H1 (cell line): ENCODE measurements around the gene EFCAB6. TPM values are rescaled to one million over a fixed set of nuclear protein-coding genes. Genes with fewer than 3 reads are reported as not detected.

Experiments
- CTCF ChIA-PET: fragments of 300-600 bp; sonication (Branson Sonifier 250); formaldehyde crosslinking; loops from one replicate; lab custom pipeline; 2021; ENCODE audit not compliant: partially characterized antibody; lab: Charles Lee
- POLR2A ChIA-PET: fragments of 300-600 bp; sonication (Branson Sonifier 250); formaldehyde crosslinking; loops from one replicate; lab custom pipeline; 2021; ENCODE audit warnings: inconsistent platforms; ENCODE audit not compliant: partially characterized antibody; lab: Charles Lee
- DNase-seq, 2 experiments: peaks; one replicate each; pipeline versions ENCODE4 v3.0.0 to v3.0.0-alpha.2; 2010 to 2022; ENCODE audit warnings: low spot score in 2 of 2, low read depth in 1 of 2, mixed read lengths in 1 of 2
- FAIRE-seq: peaks from 2 replicates; lab custom pipeline; 2011; peaks lifted over from hg19 to GRCh38; lab: Jason Lieb, UNC
- H2AFZ ChIP-seq: 2 replicates; pipeline ENCODE4 v1.8.1; 2012; ENCODE audit warnings: low read length, inconsistent platforms
- H2AK5ac ChIP-seq: 2 replicates; pipeline ENCODE4 v1.6.1; 2013; ENCODE audit warnings: low read depth, low read length
- H2BK120ac ChIP-seq: replicated peaks from 2 replicates; pipeline ENCODE3; 2013; ENCODE audit warnings: low read depth, low read length, inconsistent platforms
- H2BK12ac ChIP-seq: 2 replicates; pipeline ENCODE4 v1.6.1; 2013; ENCODE audit warnings: low read depth, low read length
- H2BK15ac ChIP-seq: 2 replicates; pipeline ENCODE4 v1.6.1; 2013; ENCODE audit warnings: low read length
- H2BK20ac ChIP-seq: 2 replicates; pipeline ENCODE4 v1.6.1; 2013; ENCODE audit warnings: low read length
- H2BK5ac ChIP-seq: 2 replicates; pipeline ENCODE4 v1.6.1; 2013; ENCODE audit warnings: low read depth, low read length
- H3K14ac ChIP-seq: 2 replicates; pipeline ENCODE4 v1.6.1; 2013; ENCODE audit warnings: inconsistent platforms; ENCODE audit not compliant: insufficient read length
- H3K18ac ChIP-seq: 2 replicates; pipeline ENCODE4 v1.6.1; 2013; ENCODE audit warnings: low read length; ENCODE audit errors: extremely low read depth
- H3K23ac ChIP-seq: 2 replicates; pipeline ENCODE4 v1.6.1; 2013; ENCODE audit warnings: inconsistent platforms; ENCODE audit not compliant: insufficient read length
- H3K23me2 ChIP-seq: 2 replicates; pipeline ENCODE4 v1.6.1; 2013; ENCODE audit warnings: low read depth, low read length
- H3K27ac ChIP-seq: 2 replicates; pipeline ENCODE4 v1.6.1; 2011; ENCODE audit warnings: low read depth, low read length, inconsistent platforms
- H3K27me3 ChIP-seq, 4 experiments: replicated peaks in 1 of 4; 1 replicate in 1 of 4; 2 replicates in 3 of 4; pipeline versions ENCODE4 v1.6.1 to v1.8.1; 2011 to 2013; ENCODE audit warnings: low read length in 3 of 4, mild to moderate bottlenecking in 3 of 4, inconsistent platforms in 2 of 4, mixed read lengths in 2 of 4, moderate library complexity in 1 of 4; ENCODE audit not compliant: control insufficient read depth in 3 of 4, insufficient read depth in 3 of 4; ENCODE audit errors: extremely low read depth in 1 of 4
- H3K36me3 ChIP-seq, 4 experiments: 2 replicates each; pipeline versions ENCODE4 v1.6.1 to v1.8.1; 2011 to 2013; ENCODE audit warnings: mild to moderate bottlenecking in 4 of 4, low read length in 3 of 4, moderate library complexity in 2 of 4, control low read depth in 1 of 4, inconsistent platforms in 1 of 4; ENCODE audit not compliant: insufficient read depth in 4 of 4, control insufficient read depth in 2 of 4
- H3K4ac ChIP-seq: replicated peaks from 2 replicates; pipeline ENCODE3; 2013; ENCODE audit warnings: low read length, low read depth, mixed read lengths, inconsistent platforms; ENCODE audit not compliant: insufficient read length
- H3K4me1 ChIP-seq, 4 experiments: replicated peaks in 1 of 4; 1 replicate in 1 of 4; 2 replicates in 3 of 4; pipeline versions ENCODE4 v1.6.1 to v1.8.1; 2011 to 2013; ENCODE audit warnings: low read length in 3 of 4, inconsistent platforms in 2 of 4, mixed read lengths in 1 of 4; ENCODE audit not compliant: insufficient read depth in 4 of 4, control insufficient read depth in 3 of 4
- H3K4me2 ChIP-seq, 2 experiments: 2 replicates each; pipeline versions ENCODE4 v1.6.1 to v1.8.1; 2011 to 2013; ENCODE audit warnings: low read depth in 2 of 2, low read length in 2 of 2, control low read depth in 1 of 2, inconsistent platforms in 1 of 2, mild to moderate bottlenecking in 1 of 2; ENCODE audit not compliant: insufficient read depth in 1 of 2
- H3K4me3 ChIP-seq, 4 experiments: fragments of 200-600, 300-600 bp in 1 of 4; sonication (generic), shearing (Covaris generic), sonication (Bioruptor Twin) in 1 of 4; 2 replicates each; pipeline versions ENCODE4 v1.5.1 to v1.8.1; 2011 to 2016; ENCODE audit warnings: low read length in 4 of 4, low read depth in 3 of 4, control low read depth in 2 of 4, inconsistent platforms in 2 of 4, mild to moderate bottlenecking in 2 of 4, mixed read lengths in 1 of 4, moderate library complexity in 1 of 4; ENCODE audit not compliant: insufficient read depth in 2 of 4; ENCODE audit errors: extremely low read depth in 1 of 4
- H3K56ac ChIP-seq: replicated peaks from 2 replicates; pipeline ENCODE3; 2013; ENCODE audit warnings: low read depth, mild to moderate bottlenecking, mixed read lengths, low read length, inconsistent platforms; ENCODE audit not compliant: insufficient read length
- H3K79me1 ChIP-seq: 2 replicates; pipeline ENCODE4 v1.6.1; 2013; ENCODE audit warnings: low read depth, low read length, control low read depth
- H3K79me2 ChIP-seq, 2 experiments: 2 replicates each; pipeline versions ENCODE4 v1.6.1 to v1.8.1; 2012 to 2013; ENCODE audit warnings: low read length in 2 of 2, mild to moderate bottlenecking in 2 of 2, inconsistent platforms in 1 of 2; ENCODE audit not compliant: insufficient read depth in 2 of 2, control insufficient read depth in 1 of 2
- H3K9ac ChIP-seq, 4 experiments: replicated peaks in 1 of 4; 1 replicate in 1 of 4; 2 replicates in 3 of 4; pipeline versions ENCODE4 v1.6.1 to v1.8.1; 2011 to 2013; ENCODE audit warnings: low read depth in 3 of 4, low read length in 3 of 4, control low read depth in 2 of 4, mild to moderate bottlenecking in 2 of 4, moderate library complexity in 2 of 4, inconsistent platforms in 1 of 4; ENCODE audit errors: extremely low read depth in 1 of 4
- H3K9me3 ChIP-seq, 2 experiments: 2 replicates each; pipeline versions ENCODE4 v1.6.1 to v1.8.1; 2012 to 2013; ENCODE audit warnings: mild to moderate bottlenecking in 2 of 2, moderate library complexity in 2 of 2, control low read depth in 1 of 2, inconsistent platforms in 1 of 2, low read depth in 1 of 2, low read length in 1 of 2, mixed read lengths in 1 of 2; ENCODE audit not compliant: insufficient read depth in 2 of 2
- H4K20me1 ChIP-seq, 2 experiments: replicated peaks in 1 of 2; 2 replicates each; pipeline versions ENCODE3 to v1.8.1; 2011 to 2013; ENCODE audit warnings: inconsistent platforms in 2 of 2, low read length in 2 of 2, mild to moderate bottlenecking in 1 of 2; ENCODE audit not compliant: insufficient read depth in 2 of 2, control insufficient read depth in 1 of 2
- H4K5ac ChIP-seq: 2 replicates; pipeline ENCODE4 v1.6.1; 2013; ENCODE audit warnings: low read length, low read depth, mixed read lengths, inconsistent platforms; ENCODE audit not compliant: insufficient read length
- H4K8ac ChIP-seq: 2 replicates; pipeline ENCODE4 v1.8.0; 2013; ENCODE audit warnings: mild to moderate bottlenecking, moderate library complexity, low read length, inconsistent platforms; ENCODE audit not compliant: insufficient read depth; ENCODE audit errors: extremely low read depth
- H4K91ac ChIP-seq: replicated peaks from 2 replicates; pipeline ENCODE3; 2013; ENCODE audit warnings: low read length, mixed read lengths, inconsistent platforms; ENCODE audit not compliant: insufficient read length
- BCL11A ChIP-seq, 2 experiments: IDR thresholded peaks; one replicate each; pipeline ENCODE4 v1.6.1; 2011; ENCODE audit warnings: low read depth in 2 of 2, low read length in 2 of 2, mild to moderate bottlenecking in 2 of 2
- CBX8 ChIP-seq: fragments of 300-800, 300-1000 bp; sonication (generic); IDR thresholded peaks from 2 replicates; pipeline ENCODE4 v1.7.1; 2016; ENCODE audit warnings: low read depth, low read length, borderline replicate concordance
- CREB1 ChIP-seq: IDR thresholded peaks from 2 replicates; pipeline ENCODE4 v1.6.1; 2012; ENCODE audit warnings: inconsistent platforms
- JUND ChIP-seq: IDR thresholded peaks from 2 replicates; pipeline ENCODE4 v1.6.1; 2011; ENCODE audit warnings: mild to moderate bottlenecking, improper control_type of control experiment, low read length
- KDM1A ChIP-seq: fragments of 200-600, 300-600 bp; sonication (generic); IDR thresholded peaks from 2 replicates; pipeline ENCODE4 v1.7.1; 2016; ENCODE audit warnings: mild to moderate bottlenecking, low read length, borderline replicate concordance
- KDM4A ChIP-seq: IDR thresholded peaks from one replicate; pipeline ENCODE4 v1.7.1; 2012; ENCODE audit warnings: low read depth, mild to moderate bottlenecking, moderate library complexity, low read length, inconsistent platforms; ENCODE audit not compliant: severe bottlenecking
- RAD21 ChIP-seq, 2 experiments: IDR thresholded peaks in 1 of 2; conservative IDR thresholded peaks in 1 of 2; 2 replicates each; pipeline ENCODE4 v1.6.1; 2011; ENCODE audit warnings: low read depth in 2 of 2, low read length in 2 of 2, improper control_type of control experiment in 1 of 2, inconsistent platforms in 1 of 2, mild to moderate bottlenecking in 1 of 2, moderate library complexity in 1 of 2
- RFX5 ChIP-seq: IDR thresholded peaks from 2 replicates; pipeline ENCODE4 v1.6.1; 2011; ENCODE audit warnings: low read depth, low read length, improper control_type of control experiment, borderline replicate concordance
- WGBS, 2 experiments: shearing (Covaris generic) in 1 of 2; methylation state at CpG; one replicate each; pipeline versions ENCODE4 v1.1.6 to v1.1.7; 2013 to 2015; ENCODE audit warnings: low lambda C conversion rate in 2 of 2, mixed read lengths in 2 of 2, inconsistent platforms in 1 of 2, low coverage in 1 of 2, missing lambda C conversion rate in 1 of 2; ENCODE audit not compliant: insufficient replicate concordance in 2 of 2, insufficient coverage in 1 of 2, insufficient read length in 1 of 2; ENCODE audit errors: extremely low coverage in 1 of 2, missing lambda C conversion rate in 1 of 2; 5-methylcytosine and 5-hydroxymethylcytosine counted together
- polyA plus RNA-seq, 7 experiments: library from polyadenylated mRNA; depleted of rRNA in 3 of 7; stranded (reverse) in 5 of 7; unstranded in 2 of 7; fragments of >200 nt in 5 of 7; fragments of 200-250 nt in 2 of 7; gene quantifications; 1 replicate in 5 of 7; 2 replicates in 1 of 7; 4 replicates in 1 of 7; pipeline versions ENCODE4 v1.2.1 to v1.2.3, GENCODE V29; 2011 to 2013; ENCODE audit warnings: missing spikeins in 2 of 7, mixed read lengths in 2 of 7
- total RNA-seq: library from RNA; stranded (reverse); fragmentation: NEBNext Ultra II Directional; extraction: Animal tissue kit (Norgen Biotek cat#: 25700); gene quantifications from 2 replicates; pipeline ENCODE4 v1.2.1, GENCODE V29; 2021
- TF ChIP-seq, protein P1 (sequence below), 3 experiments: IDR thresholded peaks; 1 replicate in 2 of 3; 2 replicates in 1 of 3; pipeline versions ENCODE4 v1.5.1 to v1.6.1; 2011; ENCODE audit warnings: low read length in 3 of 3, mild to moderate bottlenecking in 3 of 3, inconsistent platforms in 2 of 3, low read depth in 1 of 3, moderate library complexity in 1 of 3; ENCODE audit not compliant: insufficient read depth in 1 of 3; ENCODE audit errors: control extremely low read depth in 1 of 3

EFCAB6 gene
- total and polyA plus RNA-seq, 2 of the 8 experiments (the other 6 are each of a cell fraction or from before 2014, with no cell fraction given): 0.32 to 1.7 TPM

DNA sequence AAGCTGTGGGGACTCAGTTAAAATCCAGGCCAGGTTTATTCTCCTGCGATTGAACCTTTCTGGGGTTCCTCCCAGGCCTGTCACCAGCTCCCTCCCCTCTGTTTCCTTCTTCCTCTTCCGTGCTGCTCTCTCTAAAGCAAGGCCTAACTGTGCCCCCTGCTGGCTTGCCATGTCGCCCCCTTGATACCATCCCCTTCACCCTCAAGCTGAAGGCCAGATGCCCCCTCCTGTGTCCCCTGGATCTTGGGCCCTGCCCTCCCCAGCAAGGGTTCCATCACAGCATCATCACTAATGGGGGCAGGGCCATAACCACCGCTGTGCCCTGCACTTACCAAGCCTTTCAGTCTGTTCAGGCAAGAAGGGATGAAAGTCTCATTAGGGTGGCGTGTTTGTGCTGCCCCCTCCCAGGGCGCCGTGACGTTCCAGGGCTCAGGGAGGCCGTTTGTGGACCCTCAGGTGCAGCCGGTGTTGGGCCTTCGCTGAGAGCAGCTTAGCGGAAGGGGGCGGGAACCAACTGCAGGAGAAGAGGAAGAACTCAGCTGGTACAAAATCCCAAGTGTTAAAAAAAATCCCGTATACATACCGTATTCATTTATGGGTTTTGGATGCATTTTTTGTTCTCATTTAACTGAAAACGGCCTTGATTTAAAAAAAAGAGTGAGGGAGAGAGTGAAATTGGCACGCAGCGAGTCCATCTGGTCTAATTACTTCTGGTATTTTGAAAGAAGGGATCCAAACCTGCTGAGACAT lies 330.4 kb downstream of the EFCAB6 start:
- Histone ChIP-seq H3K79me1 (no peaks in the 10 kb centered on the region), H3K23me2 (peaks cover 4% of the 10 kb centered on the region; the same call in 1 of the 2 replicates), H3K27me3 (no peaks in the 10 kb centered on the region), H3K79me2 (no peaks in the 10 kb centered on the region), H3K27ac (no peak overlapping the region), H2BK5ac (no peak overlapping the region), H2BK20ac (no peak overlapping the region), H3K23ac (no peak overlapping the region), H3K36me3 (no peaks in the 10 kb centered on the region), H3K56ac (no peak overlapping the region), H4K5ac (no peak overlapping the region), H3K18ac (no peak overlapping the region), H2AFZ (no peak overlapping the region; the same call in 1 of the 2 replicates), H2BK15ac (no peak overlapping the region), H3K4me1 (peaks cover 0 to 5% (median 1%) of the 10 kb centered on the region in 4 experiments; a peak in 2 of 7 replicates), H3K14ac (no peak overlapping the region), H3K9ac (no peak overlapping the region), H3K4ac (no peak overlapping the region), H3K4me2 (no peak overlapping the region; a peak in 1 of 4 replicates), H4K20me1 (peaks cover 0 to 6% of the 10 kb centered on the region in 2 experiments), H2AK5ac (no peak overlapping the region), H2BK12ac (no peak overlapping the region; the same call in 1 of the 2 replicates), H4K8ac (no peak overlapping the region), H4K91ac (no peak overlapping the region), H3K9me3 (no peaks in the 10 kb centered on the region), H2BK120ac (no peak overlapping the region), H3K4me3 (no peak overlapping the region)
- 75% methylated on average over 17 of the region's 18 CpGs; no CpG with 5 or more reads in 1 of the 2 experiments for whole genome bisulfite sequencing, 2 experiments
- no peak for DNase-seq
- no peak for FAIRE-seq
- ChIA-PET CTCF (interaction anchor here (0.9 to 1.5 kb wide), 6 partner anchors 9 to 209 kb away, joined by 3 to 5 read pairs (median 3); no protein-coding TSS in a partner anchor), POLR2A (no interaction called here)
- TF ChIP-seq CBX8: no peak
- no peak for TF ChIP-seq KDM4A
- peak; percentile 15 to 56; a peak in 3 of 4 replicates for TF ChIP-seq RAD21 (IDR thresholded peaks at IDR 0.05 in 1 of 2, conservative IDR thresholded peaks at IDR 0.05 in 1 of 2; ENCODE audit: low read depth in 2 of 2, low read length in 2 of 2)
- TF ChIP-seq RFX5: no peak
- no peak for TF ChIP-seq KDM1A
- TF ChIP-seq, protein P1, sequence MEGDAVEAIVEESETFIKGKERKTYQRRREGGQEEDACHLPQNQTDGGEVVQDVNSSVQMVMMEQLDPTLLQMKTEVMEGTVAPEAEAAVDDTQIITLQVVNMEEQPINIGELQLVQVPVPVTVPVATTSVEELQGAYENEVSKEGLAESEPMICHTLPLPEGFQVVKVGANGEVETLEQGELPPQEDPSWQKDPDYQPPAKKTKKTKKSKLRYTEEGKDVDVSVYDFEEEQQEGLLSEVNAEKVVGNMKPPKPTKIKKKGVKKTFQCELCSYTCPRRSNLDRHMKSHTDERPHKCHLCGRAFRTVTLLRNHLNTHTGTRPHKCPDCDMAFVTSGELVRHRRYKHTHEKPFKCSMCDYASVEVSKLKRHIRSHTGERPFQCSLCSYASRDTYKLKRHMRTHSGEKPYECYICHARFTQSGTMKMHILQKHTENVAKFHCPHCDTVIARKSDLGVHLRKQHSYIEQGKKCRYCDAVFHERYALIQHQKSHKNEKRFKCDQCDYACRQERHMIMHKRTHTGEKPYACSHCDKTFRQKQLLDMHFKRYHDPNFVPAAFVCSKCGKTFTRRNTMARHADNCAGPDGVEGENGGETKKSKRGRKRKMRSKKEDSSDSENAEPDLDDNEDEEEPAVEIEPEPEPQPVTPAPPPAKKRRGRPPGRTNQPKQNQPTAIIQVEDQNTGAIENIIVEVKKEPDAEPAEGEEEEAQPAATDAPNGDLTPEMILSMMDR (IDR thresholded peaks at IDR 0.05; ENCODE audit: control extremely low read depth in 1 of 3, insufficient read depth in 1 of 3, low read depth in 1 of 3, low read length in 3 of 3): peak; percentile 17 to 34 (median 29); a peak in 3 of 4 replicates
- TF ChIP-seq JUND: no peak
- no peak for TF ChIP-seq BCL11A (IDR thresholded peaks at IDR 0.05; ENCODE audit: low read depth in 2 of 2, low read length in 2 of 2)
- TF ChIP-seq CREB1: no peak
